IPS-18a (cell line): Measurements from ENCODE around the gene GCHFR.

Source experiments
- H3K27ac ChIP-seq: one replicate; pipeline ENCODE4 v1.5.1; 2013; ENCODE audit warnings: low read length
- H3K27me3 ChIP-seq: one replicate; pipeline ENCODE4 v1.6.1; 2013; ENCODE audit warnings: mild to moderate bottlenecking, low read length; ENCODE audit not compliant: control insufficient read depth, insufficient read depth
- H3K36me3 ChIP-seq: one replicate; pipeline ENCODE4 v1.6.1; 2013; ENCODE audit warnings: low read depth, low read length; ENCODE audit not compliant: control insufficient read depth
- H3K4me1 ChIP-seq: one replicate; pipeline ENCODE4 v1.6.1; 2013; ENCODE audit warnings: low read depth, low read length; ENCODE audit not compliant: control insufficient read depth
- H3K4me3 ChIP-seq: one replicate; pipeline ENCODE4 v1.5.1; 2013; ENCODE audit warnings: low read length
- H3K9ac ChIP-seq: one replicate; pipeline ENCODE4 v1.6.1; 2013; ENCODE audit warnings: mild to moderate bottlenecking, low read length, moderate library complexity
- H3K9me3 ChIP-seq: one replicate; pipeline ENCODE4 v1.6.1; 2013; ENCODE audit warnings: low read depth, low read length; ENCODE audit not compliant: control insufficient read depth

GCHFR gene

GRCh38 chr15:40770147-40770721, 6.4 kb downstream of the GCHFR start:
- Histone ChIP-seq H3K9ac (no peak overlapping the region), H3K4me3 (no peak overlapping the region), H3K4me1 (peaks cover 10% of the 10 kb centered on the region), H3K27me3 (no peaks in the 10 kb centered on the region), H3K9me3 (no peaks in the 10 kb centered on the region), H3K36me3 (peaks cover 15% of the 10 kb centered on the region), H3K27ac (no peak overlapping the region)

GRCh38 chr15:40771242-40771641, 7.4 kb downstream of the GCHFR start:
- Histone ChIP-seq H3K9ac (no peak overlapping the region), H3K27me3 (no peaks in the 10 kb centered on the region), H3K9me3 (no peaks in the 10 kb centered on the region), H3K4me3 (no peak overlapping the region), H3K27ac (no peak overlapping the region), H3K36me3 (peaks cover 24% of the 10 kb centered on the region), H3K4me1 (peaks cover 1% of the 10 kb centered on the region)

GRCh38 chr15:40772014-40772413, 8.1 kb downstream of the GCHFR start:
- H3K27me3 ChIP-seq, result no peaks in the 10 kb centered on the region
- H3K9me3 ChIP-seq, result no peaks in the 10 kb centered on the region
- H3K4me1 ChIP-seq, result no peaks in the 10 kb centered on the region
- H3K27ac ChIP-seq, result no peak overlapping the region
- H3K36me3 ChIP-seq, result peaks cover 31% of the 10 kb centered on the region
- no peak overlapping the region for H3K9ac ChIP-seq
- no peak overlapping the region for H3K4me3 ChIP-seq

GRCh38 chr15:40773496-40773895, 9.6 kb downstream of the GCHFR start:
- H3K27me3 ChIP-seq, result no peaks in the 10 kb centered on the region
- H3K27ac ChIP-seq, result no peak overlapping the region
- no peak overlapping the region for H3K9ac ChIP-seq
- H3K36me3 ChIP-seq, result peaks cover 37% of the 10 kb centered on the region
- no peaks in the 10 kb centered on the region for H3K4me1 ChIP-seq
- H3K4me3 ChIP-seq, result no peak overlapping the region
- no peaks in the 10 kb centered on the region for H3K9me3 ChIP-seq

GRCh38 chr15:40773902-40774301, 10.0 kb downstream of the GCHFR start:
- Histone ChIP-seq H3K9ac (no peak overlapping the region), H3K4me3 (no peak overlapping the region), H3K4me1 (no peaks in the 10 kb centered on the region), H3K27me3 (no peaks in the 10 kb centered on the region), H3K9me3 (no peaks in the 10 kb centered on the region), H3K27ac (no peak overlapping the region), H3K36me3 (peaks cover 41% of the 10 kb centered on the region)

- Histone ChIP-seq H3K9ac (no peak overlapping the region), H3K4me1 (no peaks in the 10 kb centered on the region), H3K36me3 (peaks cover 48% of the 10 kb centered on the region)
Observed at GRCh38 chr15:40775007-40775406, 11.1 kb downstream of the GCHFR start.

GRCh38 chr15:40775740-40776536, 12.1 kb downstream of the GCHFR start:
- no peaks in the 10 kb centered on the region for H3K9me3 ChIP-seq
- no peak overlapping the region for H3K4me3 ChIP-seq
- no peaks in the 10 kb centered on the region for H3K4me1 ChIP-seq
- H3K9ac ChIP-seq, result no peak overlapping the region
- H3K36me3 ChIP-seq, result peaks cover 48% of the 10 kb centered on the region
- no peak overlapping the region for H3K27ac ChIP-seq
- no peaks in the 10 kb centered on the region for H3K27me3 ChIP-seq

More at GRCh38 chr15:40775007-40775406, 11.1 kb downstream of the GCHFR start:
- Histone ChIP-seq H3K27ac (no peak overlapping the region), H3K27me3 (no peaks in the 10 kb centered on the region), H3K4me3 (no peak overlapping the region), H3K9me3 (no peaks in the 10 kb centered on the region)

- no peaks in the 10 kb centered on the region for H3K27me3 ChIP-seq
- no peaks in the 10 kb centered on the region for H3K4me1 ChIP-seq
- H3K27ac ChIP-seq, result no peak overlapping the region
- H3K9ac ChIP-seq, result no peak overlapping the region
- H3K36me3 ChIP-seq, result peaks cover 48% of the 10 kb centered on the region
- no peaks in the 10 kb centered on the region for H3K9me3 ChIP-seq
- no peak overlapping the region for H3K4me3 ChIP-seq
Observed at GRCh38 chr15:40776537-40777141, 12.8 kb downstream of the GCHFR start.

GRCh38 chr15:40782609-40783227, 18.9 kb downstream of the GCHFR start:
- H3K9ac ChIP-seq, result no peak overlapping the region
- H3K27ac ChIP-seq, result no peak overlapping the region
- H3K4me3 ChIP-seq, result no peak overlapping the region
- no peaks in the 10 kb centered on the region for H3K27me3 ChIP-seq
- peaks cover 14% of the 10 kb centered on the region for H3K36me3 ChIP-seq
- H3K4me1 ChIP-seq, result peaks cover 15% of the 10 kb centered on the region
- no peaks in the 10 kb centered on the region for H3K9me3 ChIP-seq

- Histone ChIP-seq H3K36me3 (no peaks in the 10 kb centered on the region), H3K9me3 (no peaks in the 10 kb centered on the region), H3K27ac (no peak overlapping the region), H3K4me1 (peaks cover 24% of the 10 kb centered on the region), H3K9ac (no peak overlapping the region), H3K4me3 (no peak overlapping the region), H3K27me3 (no peaks in the 10 kb centered on the region)
Observed at GRCh38 chr15:40785164-40785563, 21.3 kb downstream of the GCHFR start.

GRCh38 chr15:40785814-40786213, 21.9 kb downstream of the GCHFR start:
- H3K36me3 ChIP-seq, result no peaks in the 10 kb centered on the region
- no peak overlapping the region for H3K9ac ChIP-seq
- peaks cover 24% of the 10 kb centered on the region for H3K4me1 ChIP-seq
- no peak overlapping the region for H3K27ac ChIP-seq
- no peaks in the 10 kb centered on the region for H3K9me3 ChIP-seq
- H3K4me3 ChIP-seq, result no peak overlapping the region
- no peaks in the 10 kb centered on the region for H3K27me3 ChIP-seq
